NCI-H1048 (cell line): ENCODE results near the gene ADIRF.
"Not testable (repeated sequence)": the region's sequence is repeated elsewhere in the genome, so short reads cannot be mapped to it uniquely, and the experiment has no call there.

Source experiments
- DNase-seq: peaks from one replicate; lab custom pipeline; 2025; lab: John Stamatoyannopoulos, UW

Gene ADIRF

DNA sequence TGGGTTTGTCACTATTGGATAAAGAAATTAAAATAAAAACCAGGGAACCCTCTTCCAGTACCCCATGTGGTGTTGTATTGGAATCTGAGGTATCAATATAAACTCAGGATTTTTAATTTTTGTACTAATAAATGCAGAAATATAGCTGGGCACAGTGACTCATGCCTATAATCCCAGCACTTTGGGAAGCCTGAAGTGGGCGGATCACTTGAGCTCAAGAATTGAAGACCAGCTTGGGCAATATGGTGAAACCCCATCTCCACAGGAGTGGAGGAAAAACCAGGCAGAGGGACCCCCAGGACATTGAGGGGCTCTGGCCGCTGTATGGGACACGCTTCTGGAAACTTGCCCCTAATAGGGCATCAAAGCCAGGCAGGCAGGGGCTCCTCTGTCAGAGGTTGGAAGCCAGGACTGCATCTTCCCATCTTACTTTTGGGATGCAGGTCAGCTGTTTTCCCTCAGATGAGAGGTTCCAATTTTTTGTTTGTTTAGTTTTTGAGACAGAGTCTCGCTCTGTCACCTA, 11.1 kb downstream of the ADIRF start:
- no peak for DNase-seq

DNA sequence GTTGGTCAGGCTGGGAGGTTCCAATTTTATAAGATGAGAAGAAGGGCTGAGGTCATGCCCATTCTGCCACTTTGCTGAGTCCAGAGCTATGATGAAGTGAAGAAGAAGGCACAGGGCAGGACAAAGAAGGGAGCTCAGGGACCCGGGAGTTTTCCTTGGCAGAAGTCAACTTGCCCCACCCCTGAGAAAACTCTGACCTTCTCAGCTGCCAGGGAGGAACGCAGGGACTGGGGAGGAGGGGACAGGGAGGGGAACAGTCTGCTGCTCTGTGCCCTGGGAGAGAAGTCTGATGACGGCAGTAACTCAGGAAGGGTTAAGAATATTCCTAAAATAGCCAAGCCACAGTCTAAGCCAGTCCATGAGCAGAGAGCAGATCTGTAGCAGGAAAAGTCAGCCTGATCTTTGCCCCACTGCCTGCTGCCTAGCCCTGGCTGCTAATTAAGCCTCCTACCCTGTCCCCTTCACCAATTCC, 11.7 kb downstream of the ADIRF start:
- no peak for DNase-seq

DNA sequence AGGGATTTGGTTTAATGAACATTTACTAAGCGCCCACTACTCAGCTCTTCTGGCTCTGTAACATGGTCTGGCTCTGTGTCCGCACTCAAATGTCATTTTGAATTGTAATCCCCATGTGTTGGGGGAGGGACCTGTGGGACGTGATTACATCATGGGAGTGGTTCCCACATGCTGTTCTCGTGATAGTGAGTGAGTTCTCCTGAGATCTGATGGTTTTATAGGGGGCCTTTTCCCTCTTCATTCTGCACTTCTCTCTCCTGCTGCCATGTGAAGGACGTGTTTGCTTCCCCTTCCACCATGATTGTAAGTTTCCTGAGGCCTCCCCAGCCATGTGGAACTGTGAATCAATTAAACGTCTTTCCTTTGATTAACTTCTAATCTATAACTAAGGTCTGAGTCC, 12.7 kb downstream of the ADIRF start:
- DNase-seq, result not testable (repeated sequence)

DNA sequence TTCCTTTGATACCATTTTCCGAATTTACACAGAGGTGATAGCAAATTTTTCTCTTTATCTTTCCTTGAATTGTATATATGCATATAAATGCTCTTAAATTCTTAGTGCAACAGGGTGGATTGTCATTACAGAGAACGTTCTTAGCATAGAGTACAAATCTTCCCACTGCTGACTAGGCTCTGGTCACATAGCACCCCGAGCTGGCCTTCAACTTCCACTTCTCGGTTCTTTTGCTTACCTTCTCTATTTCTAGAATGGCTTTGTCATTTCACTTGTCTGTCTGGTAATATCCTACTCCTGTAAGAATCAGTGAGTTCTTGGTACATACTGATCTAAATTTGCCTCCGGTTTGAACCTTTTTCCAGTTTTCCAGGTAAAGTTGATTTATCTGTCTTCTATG, 13.4 kb downstream of the ADIRF start:
- no peak for DNase-seq

DNA sequence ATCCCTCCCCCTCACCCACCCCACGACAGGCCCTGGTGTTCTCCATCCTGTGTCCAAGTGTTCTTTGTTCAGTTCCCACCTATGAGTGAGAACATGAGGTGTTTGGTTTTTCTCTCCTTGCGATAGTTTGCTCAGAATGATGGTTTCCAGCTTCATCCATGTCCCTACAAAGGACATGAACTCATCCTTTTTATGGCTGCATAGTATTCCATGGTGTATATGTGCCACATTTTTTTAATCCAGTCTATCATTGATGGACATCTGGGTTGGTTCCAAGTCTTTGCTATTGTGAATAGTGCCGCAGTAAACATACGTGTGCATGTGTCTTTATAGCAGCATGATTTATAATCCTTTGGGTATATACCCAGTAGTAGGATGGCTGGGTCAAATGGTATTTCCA, 16.2 kb downstream of the ADIRF start:
- not testable (repeated sequence) for DNase-seq

DNA sequence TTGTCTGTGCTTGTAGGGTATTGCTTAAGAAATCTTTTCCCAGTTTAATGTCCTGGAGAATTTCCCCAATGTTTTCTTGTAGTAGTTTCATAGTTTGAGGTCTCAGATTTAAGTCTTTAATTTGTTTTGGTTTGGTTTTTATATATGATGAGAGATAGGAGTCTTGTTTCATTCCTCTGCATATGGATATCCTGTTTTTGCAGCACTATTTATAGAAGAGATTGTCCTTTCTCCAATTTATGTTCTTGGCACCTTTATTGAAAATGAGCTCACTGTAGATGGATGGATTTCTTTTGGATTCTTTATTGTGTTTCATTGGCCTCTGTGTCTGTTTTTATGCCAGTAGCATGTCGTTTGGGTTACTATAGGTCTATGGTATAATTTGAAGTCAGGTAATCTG, 20.2 kb downstream of the ADIRF start:
- DNase-seq, result no peak

DNA sequence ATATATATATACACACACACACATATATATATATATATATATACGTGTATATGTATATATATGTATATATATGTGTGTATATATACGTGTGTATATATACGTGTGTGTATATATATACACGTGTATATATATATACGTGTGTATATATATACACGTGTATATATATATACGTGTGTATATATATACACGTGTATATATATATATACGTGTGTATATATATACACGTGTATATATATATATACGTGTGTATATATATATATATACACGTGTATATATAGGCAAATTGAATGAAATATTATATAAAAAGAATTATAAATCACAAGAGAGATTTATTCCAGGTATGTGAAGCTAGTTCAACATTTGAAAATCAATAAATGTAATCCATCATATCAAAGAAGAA, 23.1 kb downstream of the ADIRF start:
- DNase-seq, result not testable (repeated sequence)

DNA sequence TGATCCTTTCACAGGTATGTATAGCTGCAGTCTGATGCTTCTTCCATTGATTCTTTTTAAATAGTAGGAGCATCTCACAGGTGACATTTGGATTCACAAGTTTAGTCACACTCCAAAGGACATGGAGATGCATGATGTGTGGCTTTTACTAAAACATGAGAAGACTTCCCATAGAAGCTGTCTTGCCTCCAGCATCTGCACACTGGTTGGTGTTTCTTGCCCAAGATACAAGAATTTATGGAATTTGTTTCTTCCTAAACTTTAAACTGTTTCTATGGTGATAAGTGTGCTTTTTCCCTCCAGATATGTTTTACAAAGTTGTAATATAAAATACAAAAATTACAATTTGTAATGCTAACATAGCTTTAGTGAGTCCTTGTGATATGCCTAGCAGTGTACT, 24.2 kb downstream of the ADIRF start:
- no peak for DNase-seq

DNA sequence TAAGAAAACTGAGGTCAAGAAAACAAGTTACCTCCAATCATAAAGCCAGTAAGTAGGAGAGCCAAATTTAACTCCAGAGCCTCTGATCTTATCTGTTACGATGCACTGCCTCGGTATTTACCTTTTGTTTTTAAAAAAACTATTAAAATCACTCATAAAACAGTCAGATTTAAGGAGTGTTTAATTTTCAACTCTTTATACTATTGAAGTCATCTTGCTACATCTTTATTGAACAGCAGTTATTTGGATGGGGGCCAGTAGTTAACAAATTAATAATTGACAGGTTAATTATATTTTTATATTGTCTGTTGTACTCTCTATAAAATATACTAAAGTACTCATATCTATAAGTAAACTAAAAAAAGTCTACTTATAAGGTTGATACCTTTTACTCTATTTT, 24.6 kb downstream of the ADIRF start:
- DNase-seq, result no peak

DNA sequence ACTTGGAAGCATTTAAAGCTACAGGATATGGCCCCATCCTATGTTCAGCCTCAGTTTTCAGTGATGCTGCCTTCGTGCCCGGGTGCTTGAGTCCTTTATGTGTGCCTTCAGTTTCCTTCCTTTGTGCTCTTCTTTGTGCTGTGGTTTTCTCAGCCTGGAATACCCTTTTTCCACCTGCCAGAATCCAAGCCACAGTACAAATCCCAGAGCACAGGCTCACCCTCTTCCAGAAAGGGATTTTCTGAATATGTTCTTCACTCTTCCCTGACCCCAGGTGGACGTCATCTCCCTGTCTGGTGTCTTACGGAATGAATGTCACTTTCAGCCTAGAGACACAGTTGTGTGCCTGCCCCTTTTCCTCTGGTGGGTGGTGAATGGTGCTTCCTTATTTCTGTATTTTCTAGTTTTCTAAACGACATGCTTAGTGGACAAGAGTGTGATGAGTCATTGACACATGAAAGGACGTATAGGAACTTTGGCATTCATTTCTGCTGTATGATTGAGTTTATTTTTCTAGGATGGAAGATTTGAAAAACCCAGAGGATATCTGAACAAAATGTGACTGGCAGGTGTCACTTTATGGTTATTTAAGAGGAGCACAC, 31.6 kb downstream of the ADIRF start:
- DNase-seq, result not testable (repeated sequence)

DNA sequence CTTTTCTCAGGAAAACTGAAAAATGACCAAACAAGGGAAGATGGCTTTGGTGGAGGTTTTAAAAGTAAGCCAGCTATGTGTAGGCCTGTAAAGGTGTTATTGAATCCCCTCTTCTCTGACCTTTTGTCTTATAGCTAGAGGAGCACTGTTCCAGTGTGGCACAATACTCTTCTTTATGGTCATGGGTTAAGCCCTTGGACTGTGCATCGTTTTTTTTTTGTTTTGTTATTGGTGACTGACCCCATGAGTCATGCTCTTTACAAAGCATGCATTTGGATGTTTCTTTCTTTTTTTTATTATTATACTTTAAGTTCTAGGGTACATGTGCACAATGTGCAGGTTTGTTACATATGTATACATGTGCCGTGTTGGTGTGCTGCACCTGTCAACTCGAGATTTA, 32.2 kb downstream of the ADIRF start:
- DNase-seq, result no peak

DNA sequence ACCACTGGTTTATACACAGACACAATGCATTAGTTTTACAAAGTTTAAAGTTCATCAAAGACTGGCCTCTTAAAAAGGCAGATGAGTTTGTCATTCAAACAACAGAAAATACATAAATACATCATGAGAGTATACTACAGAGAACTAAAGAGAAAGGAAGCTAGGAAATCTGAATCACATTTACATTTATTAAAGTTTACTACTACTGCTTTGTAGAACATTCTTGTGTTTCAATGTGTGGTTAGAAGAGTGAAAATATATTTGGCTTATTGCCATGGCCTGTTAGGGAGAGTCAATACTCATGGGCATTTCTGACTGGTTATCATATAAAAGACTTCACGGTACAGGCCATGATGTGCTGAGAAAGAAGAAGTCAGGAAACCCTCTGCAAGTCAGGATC, 38.8 kb downstream of the ADIRF start:
- DNase-seq, result not testable (repeated sequence)

DNA sequence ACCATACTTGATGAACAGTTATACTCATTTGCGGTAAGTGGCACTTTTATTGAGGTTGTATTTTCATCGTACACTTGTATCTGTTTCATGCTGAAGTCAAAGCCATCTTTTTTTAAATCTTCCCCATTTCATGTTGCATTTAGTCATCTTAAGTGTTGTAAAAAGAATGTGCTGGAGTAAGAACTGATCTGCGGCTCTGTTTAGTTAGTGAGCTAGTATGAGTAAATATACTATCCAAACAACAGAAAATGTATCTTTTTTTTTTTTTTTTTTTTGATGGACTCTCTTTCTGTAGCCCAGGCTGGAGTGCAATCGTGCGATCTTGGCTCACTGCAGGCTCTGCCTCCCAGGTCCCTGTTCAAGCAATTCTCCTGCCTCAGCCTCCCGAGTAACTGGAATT, 39.4 kb downstream of the ADIRF start:
- not testable (repeated sequence) for DNase-seq

DNA sequence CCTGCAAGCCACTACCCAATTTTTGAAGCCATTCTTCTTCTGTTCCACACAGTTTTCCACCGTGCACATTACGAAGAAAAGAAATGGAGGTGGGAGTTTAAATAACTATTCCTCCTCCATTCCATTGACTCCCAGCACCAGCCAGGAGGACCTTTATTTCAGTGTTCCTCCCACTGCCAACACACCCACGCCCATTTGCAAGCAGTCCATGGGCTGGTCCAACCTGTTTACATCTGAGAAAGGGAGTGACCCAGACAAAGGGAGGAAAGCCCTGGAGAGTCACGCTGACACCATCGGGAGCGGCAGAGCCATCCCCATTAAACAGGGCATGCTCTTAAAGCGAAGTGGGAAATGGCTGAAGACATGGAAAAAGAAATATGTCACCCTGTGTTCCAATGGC, 40.0 kb downstream of the ADIRF start:
- DNase-seq, result not testable (repeated sequence)

DNA sequence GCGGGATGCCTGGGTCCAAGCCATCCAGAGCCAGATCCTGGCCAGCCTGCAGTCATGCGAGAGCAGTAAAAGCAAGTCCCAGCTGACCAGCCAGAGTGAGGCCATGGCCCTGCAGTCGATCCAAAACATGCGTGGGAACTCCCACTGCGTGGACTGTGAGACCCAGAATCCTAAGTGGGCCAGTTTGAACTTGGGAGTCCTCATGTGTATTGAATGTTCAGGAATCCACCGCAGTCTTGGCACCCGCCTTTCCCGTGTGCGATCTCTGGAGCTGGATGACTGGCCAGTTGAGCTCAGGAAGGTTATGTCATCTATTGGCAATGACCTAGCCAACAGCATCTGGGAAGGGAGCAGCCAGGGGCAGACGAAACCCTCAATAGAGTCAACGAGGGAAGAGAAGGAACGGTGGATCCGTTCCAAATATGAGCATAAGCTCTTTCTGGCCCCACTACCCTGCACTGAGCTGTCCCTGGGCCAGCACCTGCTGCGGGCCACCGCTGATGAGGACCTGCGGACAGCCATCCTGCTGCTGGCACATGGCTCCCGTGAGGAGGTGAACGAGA, 40.9 kb downstream of the ADIRF start:
- DNase-seq, result not testable (repeated sequence)

DNA sequence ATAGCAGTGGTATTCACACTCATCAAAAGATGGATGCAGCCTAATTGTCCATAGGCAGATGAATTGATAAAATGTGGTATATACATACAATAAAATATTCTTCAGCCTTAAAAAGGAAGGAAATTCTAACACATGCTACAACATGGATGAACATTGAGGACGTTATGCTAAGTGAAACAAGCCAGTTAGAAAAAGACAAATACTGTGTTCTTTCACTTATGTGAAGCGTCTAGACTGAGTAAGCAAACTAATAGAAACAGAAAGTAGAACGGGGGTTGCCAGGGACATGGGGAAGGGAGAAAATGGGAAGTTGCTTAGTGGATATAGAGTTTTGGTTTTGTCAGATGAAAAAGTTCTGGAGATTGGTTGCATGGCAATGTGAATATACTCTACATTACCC, 45.2 kb downstream of the ADIRF start:
- DNase-seq, result not testable (repeated sequence)

DNA sequence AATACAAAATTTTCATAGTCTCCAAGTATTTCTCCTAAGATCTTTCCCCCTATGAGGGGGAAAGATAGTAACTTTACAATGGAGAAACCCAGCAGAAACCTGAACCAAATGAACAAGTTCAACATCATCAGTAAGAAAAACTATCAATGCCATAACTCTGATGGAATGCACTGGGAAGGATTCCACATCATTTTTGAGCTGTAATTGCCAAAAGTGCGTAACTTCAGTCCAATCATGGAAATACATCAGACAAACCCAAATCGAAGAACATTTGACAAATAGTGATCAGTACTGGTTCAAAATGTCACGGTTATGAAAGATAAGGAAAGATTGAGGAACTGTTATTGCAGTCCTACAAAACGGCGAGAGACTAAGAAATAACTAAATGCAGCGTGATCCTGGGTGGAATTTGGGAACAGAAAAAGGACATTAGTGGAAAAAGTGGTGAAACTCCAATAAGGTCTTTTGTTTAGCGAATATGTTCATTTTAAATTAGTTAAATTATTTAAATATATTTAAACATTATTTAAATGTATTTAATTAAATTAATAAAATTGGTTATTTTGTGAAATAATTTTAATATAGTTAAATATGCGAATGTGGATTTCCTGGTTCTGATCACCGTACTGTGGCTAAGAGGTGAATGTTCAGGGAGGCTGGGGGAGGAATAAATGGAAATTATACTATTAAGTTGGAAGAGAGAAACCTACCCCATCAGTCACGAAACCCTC, 46.9 kb downstream of the ADIRF start:
- not testable (repeated sequence) for DNase-seq

DNA sequence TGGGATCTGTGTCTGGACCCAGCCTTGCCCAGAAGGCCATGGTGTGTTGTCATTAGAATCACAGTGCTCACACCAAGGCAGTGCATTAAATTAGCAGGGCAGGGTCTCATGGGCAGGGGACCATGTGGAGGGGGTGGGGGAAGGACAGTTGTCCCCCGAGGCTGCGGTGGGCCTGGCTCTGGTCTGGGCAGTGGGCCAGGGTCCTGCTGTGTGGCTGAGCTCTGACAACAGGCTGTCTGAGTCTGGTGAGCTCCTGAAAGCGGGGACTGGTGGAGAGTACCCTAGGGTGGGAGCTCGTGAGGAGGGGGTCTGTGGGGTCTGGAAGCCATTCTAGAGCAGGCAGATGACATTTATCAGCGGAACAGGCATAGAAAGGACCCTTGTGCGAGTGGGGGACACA, 49.8 kb downstream of the ADIRF start:
- not testable (repeated sequence) for DNase-seq

DNA sequence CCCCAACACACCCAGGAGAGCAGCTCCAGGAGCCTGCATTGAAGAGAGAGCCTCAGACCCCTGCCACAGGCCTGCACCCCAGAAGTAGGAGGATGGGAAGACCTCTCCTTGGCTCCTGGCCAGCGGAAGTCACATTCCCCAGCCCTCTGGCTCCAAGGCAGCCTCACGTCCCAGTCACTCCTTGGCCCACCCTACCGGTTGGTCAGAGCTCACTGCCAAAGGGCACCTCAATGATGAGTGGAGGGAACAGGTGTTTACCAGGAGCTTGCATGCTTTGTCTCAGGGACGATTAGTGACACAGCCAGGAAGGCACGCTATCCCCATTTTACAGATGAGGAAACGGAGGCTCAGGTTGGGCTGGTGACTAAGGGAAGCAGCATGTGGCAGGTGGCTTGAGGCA, 50.8 kb downstream of the ADIRF start:
- DNase-seq, result not testable (repeated sequence)

DNA sequence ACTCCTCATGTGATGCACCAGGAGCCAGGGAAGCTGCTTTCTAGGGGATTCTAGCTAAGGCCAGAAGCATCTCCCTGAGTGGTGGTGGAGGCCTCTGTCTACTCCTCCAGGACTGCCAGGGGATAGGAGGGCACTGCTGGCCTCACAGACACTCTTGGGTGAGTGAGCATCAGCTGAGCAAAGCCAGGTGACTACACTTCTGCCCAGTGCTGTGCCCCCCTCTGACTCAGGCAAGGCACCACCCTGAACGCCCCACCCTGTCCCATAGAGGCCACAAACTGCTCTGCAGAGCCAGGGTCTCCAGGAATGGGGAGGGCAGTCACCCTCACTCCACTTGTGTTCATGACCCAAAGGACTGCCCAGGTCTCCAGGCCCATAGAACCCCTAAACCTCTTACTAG, 51.2 kb downstream of the ADIRF start:
- DNase-seq, result not testable (repeated sequence)

DNA sequence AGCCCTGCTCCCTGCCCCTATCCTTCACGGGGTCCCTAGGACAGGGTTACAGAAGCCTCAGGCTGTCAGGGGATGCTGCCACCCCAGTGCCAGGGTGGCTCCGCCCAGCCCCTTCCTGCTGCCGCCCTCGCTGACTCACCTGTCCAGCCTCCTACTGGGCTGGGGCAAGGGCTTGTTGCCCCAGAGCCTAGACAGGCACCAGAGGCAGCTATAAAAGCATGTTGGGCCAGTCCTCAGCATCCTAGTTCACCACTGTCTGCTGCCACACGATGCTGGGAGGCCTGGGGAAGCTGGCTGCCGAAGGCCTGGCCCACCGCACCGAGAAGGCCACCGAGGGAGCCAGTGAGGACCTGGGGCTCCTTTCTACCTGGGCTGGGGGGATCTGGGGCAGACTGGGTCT, 51.8 kb downstream of the ADIRF start, which contains the start of gene FAM25A:
Gene FAM25A, plus strand, starts transcription at position 239 of the 400 bp plus-strand sequence. Its CDS starts 31 bp downstream, at position 270.
- not testable (repeated sequence) for DNase-seq
